Heart left ventricle (tissue), 16 donors: ENCODE measurements around the gene CFB. TPM values are rescaled to one million over a fixed set of nuclear protein-coding genes. Genes with fewer than 3 reads are reported as not detected.
"Not testable (repeated sequence)": the region's sequence is repeated elsewhere in the genome, so short reads cannot be mapped to it uniquely, and the experiment has no call there.

ENCODE experiments used
- ATAC-seq, 4 donors: fragments of 200-7000 bp; cut with Tn5 transposase; one replicate each; pipeline ENCODE4 v1.9.1; 2020 to 2022; ENCODE audit warnings: moderate library complexity in 4 of 4, mild to moderate bottlenecking in 3 of 4, moderate number of reproducible peaks in 1 of 4
- DNase-seq, 5 donors: peaks; one replicate each; pipeline ENCODE4 v3.0.0-alpha.2; 2020
- H3K27ac ChIP-seq, 12 donors: fragments of 200-600 bp; sonication (generic) in 4 of 12; one replicate each; pipeline versions ENCODE4 v1.5.0 to v1.8.0; 2016 to 2022; ENCODE audit warnings: mild to moderate bottlenecking in 2 of 12
- H3K27me3 ChIP-seq, 9 donors: fragments of 200-600 bp; sonication (generic) in 2 of 9; one replicate each; pipeline versions ENCODE4 v1.5.1 to v1.8.0; 2016 to 2022; ENCODE audit warnings: mild to moderate bottlenecking in 3 of 9
- H3K36me3 ChIP-seq, 9 donors: fragments of 200-600 bp; sonication (generic) in 2 of 9; one replicate each; pipeline versions ENCODE4 v1.5.0 to v1.8.0; 2018 to 2022; ENCODE audit warnings: mild to moderate bottlenecking in 2 of 9
- H3K4me1 ChIP-seq, 12 donors: fragments of 200-600 bp; sonication (generic) in 4 of 12; one replicate each; pipeline versions ENCODE4 v1.5.0 to v1.8.0; 2016 to 2022; ENCODE audit warnings: mild to moderate bottlenecking in 3 of 12
- H3K4me3 ChIP-seq, 12 donors: fragments of 200-600 bp; sonication (generic) in 4 of 12; one replicate each; pipeline versions ENCODE4 v1.5.0 to v1.8.0; 2017 to 2022; ENCODE audit warnings: mild to moderate bottlenecking in 9 of 12, moderate library complexity in 4 of 12
- H3K9me3 ChIP-seq, 12 donors: fragments of 200-600 bp; sonication (generic) in 4 of 12; one replicate each; pipeline versions ENCODE4 v1.5.0 to v1.8.0; 2016 to 2022; ENCODE audit warnings: mild to moderate bottlenecking in 1 of 12
- CTCF ChIP-seq, 12 donors: fragments of 200-600 bp; sonication (generic) in 4 of 12; IDR thresholded peaks; one replicate each; pipeline versions ENCODE4 v1.5.0 to v1.8.0; 2018 to 2022; ENCODE audit warnings: antibody characterized with exemption in 12 of 12, mild to moderate bottlenecking in 5 of 12
- POLR2A ChIP-seq, 2 donors: fragments of 450-650 bp; IDR thresholded peaks; one replicate each; pipeline ENCODE4 v1.6.1; 2017; ENCODE audit warnings: antibody characterized with exemption in 2 of 2, mild to moderate bottlenecking in 2 of 2, moderate library complexity in 2 of 2
- WGBS, 4 donors: extraction: QIAGEN DNeasy Blood & Tissue Kit in 2 of 4; methylation state at CpG; one replicate each; pipeline versions ENCODE4 v1.1.5 to v1.1.7; 2013 to 2018; 5-methylcytosine and 5-hydroxymethylcytosine counted together
- intact Hi-C, 10 donors: fragments of 100-400 bp; cut with DNase I; formaldehyde crosslinking; loops; one replicate each; pipeline versions ENCODE4 v1.11.1 to v1.14.2; 2022
- polyA plus RNA-seq, 2 donors: library from polyadenylated mRNA; stranded (reverse); fragments of 200-250 nt; gene quantifications; one replicate each; pipeline ENCODE4 v1.2.3, GENCODE V29; 2013
- total RNA-seq, 9 donors: library from RNA; depleted of rRNA in 2 of 9; stranded (reverse); fragments of >200 nt in 2 of 9; fragmentation: NEBNext Ultra II Directional in 3 of 9; extraction: Animal tissue kit (Norgen Biotek cat#: 25700) in 3 of 9; gene quantifications; one replicate each; pipeline versions ENCODE4 v1.1.0 to v1.2.4, GENCODE V29; 2016 to 2023
- donor health status: ischemic (EF 13 %, LVEDD 7.1; RV severe dilation, severe dysfunction).
- donor health status: healthy with polysubstance abuse.
- donor health status: DM: no; HTN: yes; CAD: no.
- donor health status: DM: no; HTN: no; CAD: no.
- donor health status: ischemic (EF 25% LVEDD 6.9; RV normal size, moderate dysfunction).
- donor health status: ischemic (EF 25% LVEDD 5.7; RV mildly dilated, moderate dysfunction).
- donor health status: healthy.
- donor health status: DM: yes; HTN: yes; CAD: no.
- donor health status: ischemic (EF 35%, LVEDD 5.7; RV mildly dilated, moderate dysfunction).
- donor health status: nonischemic (EF 11% LVEDD 7.7; RV severe dilation, severe dysfunction).
- donor health status: DM: yes; HTN: yes; CAD: no.
- donor health status: PGD.
- donor health status: ischemic (EF 29% LVEDD 5.4; RV normal size, mild dysfunction).
- donor health status: nonischemic (EF 23%, LVEDD 6.1; RV moderate dilation, normal function).

Gene CFB
- total and polyA plus RNA-seq, 11 donors = 3.0 to 151 (median 5.3) TPM

- ATAC-seq (peak in 2 of 4 donors; percentile 17 to 46), DNase-seq (no peak)
- no peak overlapping the region for H3K4me3 ChIP-seq
- intact Hi-C loops = loop anchor here in 3 of 10 donors (5.0 to 10.0 kb wide), 2 partner anchors 40 to 48 kb away; partner anchors contain the start of genes NELFE (in 2 of the 3), SKIC2 (in 2 of the 3) and CFB (in 1 of the 3)
- H3K9me3 ChIP-seq = no peaks in the 10 kb centered on the region
- 59 to 68% (median 64%) methylated on average over 7 of the region's 7 CpGs for WGBS, 4 donors
- no peak overlapping the region for H3K27ac ChIP-seq
- peaks cover 0 to 25% (median 5%) of the 10 kb centered on the region in 12 donors for H3K4me1 ChIP-seq
- no peaks in the 10 kb centered on the region for H3K36me3 ChIP-seq
- H3K27me3 ChIP-seq = no peaks in the 10 kb centered on the region
- TF ChIP-seq POLR2A (IDR thresholded peaks at IDR 0.05) = no peak
Measured at GRCh38 chr6:31907158-31907813, 38.6 kb upstream of the CFB start.

GRCh38 chr6:31908255-31908654 is 37.6 kb upstream of the CFB start:
- ATAC-seq = not testable (repeated sequence)

GRCh38 chr6:31908791-31909190 is 37.1 kb upstream of the CFB start:
- H3K4me1 ChIP-seq = peaks cover 0 to 16% (median 0%) of the 10 kb centered on the region in 12 donors
- TF ChIP-seq CTCF (IDR thresholded peaks at IDR 0.05) (no peak), POLR2A (IDR thresholded peaks at IDR 0.05) (no peak)
- no peaks in the 10 kb centered on the region for H3K9me3 ChIP-seq
- 58 to 68% (median 60%) methylated on average over 4 of the region's 4 CpGs for WGBS, 4 donors
- DNase-seq (no peak), ATAC-seq (no peak)
- no peak overlapping the region for H3K4me3 ChIP-seq
- H3K27me3 ChIP-seq = no peaks in the 10 kb centered on the region
- no peaks in the 10 kb centered on the region for H3K36me3 ChIP-seq
- H3K27ac ChIP-seq = no peak overlapping the region
- intact Hi-C loops = loop anchor here in 3 of 10 donors (5.0 to 10.0 kb wide), 2 partner anchors 39 to 46 kb away; partner anchors contain the start of genes NELFE (in 2 of the 3), SKIC2 (in 2 of the 3) and CFB (in 1 of the 3)

More at GRCh38 chr6:31908255-31908654, 37.6 kb upstream of the CFB start:
- peaks cover 0 to 16% (median 0%) of the 10 kb centered on the region in 12 donors for H3K4me1 ChIP-seq
- not testable (repeated sequence) for H3K9me3 ChIP-seq, H3K27ac ChIP-seq, H3K27me3 ChIP-seq, DNase-seq, H3K4me3 ChIP-seq, H3K36me3 ChIP-seq
- 87 to 91% (median 89%) methylated on average over 5 of the region's 5 CpGs for WGBS, 4 donors
- intact Hi-C loops = loop anchor here in 3 of 10 donors (5.0 to 10.0 kb wide), 2 partner anchors 39 to 47 kb away; partner anchors contain the start of genes NELFE (in 2 of the 3), SKIC2 (in 2 of the 3) and CFB (in 1 of the 3)

GRCh38 chr6:31909298-31909697 is 36.6 kb upstream of the CFB start:
- not testable (repeated sequence) for H3K36me3 ChIP-seq, H3K9me3 ChIP-seq, H3K4me3 ChIP-seq, DNase-seq, H3K27ac ChIP-seq, ATAC-seq, H3K27me3 ChIP-seq
- intact Hi-C loops = loop anchor here in 3 of 10 donors (5.0 to 10.0 kb wide), 2 partner anchors 38 to 46 kb away; partner anchors contain the start of genes NELFE (in 2 of the 3), SKIC2 (in 2 of the 3) and CFB (in 1 of the 3)
- peaks cover 0 to 16% (median 0%) of the 10 kb centered on the region in 12 donors for H3K4me1 ChIP-seq
- WGBS, 4 donors = 76 to 83% (median 79%) methylated on average over 7 of the region's 7 CpGs

- intact Hi-C loops = no loop called here
- H3K36me3 ChIP-seq = no peaks in the 10 kb centered on the region
- no peaks in the 10 kb centered on the region for H3K27me3 ChIP-seq
- ATAC-seq = no peak
- no peak for DNase-seq
- 73 to 76% (median 74%) methylated on average over 11 of the region's 11 CpGs for WGBS, 4 donors
- peaks cover 0 to 13% (median 0%) of the 10 kb centered on the region in 12 donors for H3K4me1 ChIP-seq
- H3K9me3 ChIP-seq = no peaks in the 10 kb centered on the region
- no peak overlapping the region for H3K4me3 ChIP-seq
- H3K27ac ChIP-seq = no peak overlapping the region
- TF ChIP-seq CTCF (IDR thresholded peaks at IDR 0.05) = no peak
- TF ChIP-seq POLR2A (IDR thresholded peaks at IDR 0.05) = no peak
Measured at GRCh38 chr6:31911826-31912585, 33.9 kb upstream of the CFB start.
